Trophoblast cell (in vitro differentiated cells and primary cell): ENCODE results near the gene ISX.

Source experiments
- DNase-seq, 2 donors: peaks; one replicate each; pipeline ENCODE4 v3.0.0-alpha.2; 2016
- H2AFZ ChIP-seq: 2 replicates; pipeline ENCODE4 v1.6.1; 2013; ENCODE audit warnings: low read length, moderate library complexity, mild to moderate bottlenecking; ENCODE audit not compliant: insufficient read depth, poor library complexity
- H2AK5ac ChIP-seq: 2 replicates; pipeline ENCODE4 v1.6.1; 2013; ENCODE audit warnings: mild to moderate bottlenecking, low read length
- H2BK120ac ChIP-seq: 2 replicates; pipeline ENCODE4 v1.6.1; 2013; ENCODE audit warnings: low read length, mild to moderate bottlenecking, moderate library complexity; ENCODE audit not compliant: insufficient read depth, poor library complexity
- H2BK12ac ChIP-seq: 2 replicates; pipeline ENCODE4 v1.6.1; 2013; ENCODE audit warnings: mild to moderate bottlenecking, low read length, moderate library complexity
- H2BK5ac ChIP-seq: 2 replicates; pipeline ENCODE4 v1.6.1; 2013; ENCODE audit warnings: low read length, low read depth, moderate library complexity, mild to moderate bottlenecking; ENCODE audit not compliant: poor library complexity
- H3K14ac ChIP-seq: 2 replicates; pipeline ENCODE4 v1.6.1; 2013; ENCODE audit warnings: mild to moderate bottlenecking, low read length
- H3K18ac ChIP-seq: 2 replicates; pipeline ENCODE4 v1.6.1; 2013; ENCODE audit warnings: mild to moderate bottlenecking, low read length
- H3K23ac ChIP-seq: 2 replicates; pipeline ENCODE4 v1.6.1; 2013; ENCODE audit warnings: low read length
- H3K27ac ChIP-seq: 2 replicates; pipeline ENCODE4 v1.5.1; 2013; ENCODE audit warnings: low read depth, mild to moderate bottlenecking, inconsistent platforms, low read length, moderate library complexity
- H3K27me3 ChIP-seq: 2 replicates; pipeline ENCODE4 v1.6.1; 2013; ENCODE audit warnings: inconsistent platforms, mild to moderate bottlenecking, low read length, moderate library complexity; ENCODE audit not compliant: insufficient read depth
- H3K36me3 ChIP-seq, 2 experiments: 1 replicate in 1 of 2; 2 replicates in 1 of 2; pipeline ENCODE4 v1.6.1; 2013; ENCODE audit warnings: low read length in 2 of 2, mild to moderate bottlenecking in 2 of 2, moderate library complexity in 1 of 2; ENCODE audit not compliant: insufficient read depth in 2 of 2, control insufficient read depth in 1 of 2
- H3K4ac ChIP-seq: 2 replicates; pipeline ENCODE4 v1.6.1; 2013; ENCODE audit warnings: low read depth, mild to moderate bottlenecking, low read length, moderate library complexity
- H3K4me1 ChIP-seq, 2 experiments: 1 replicate in 1 of 2; 2 replicates in 1 of 2; pipeline ENCODE4 v1.6.1; 2013; ENCODE audit warnings: low read length in 2 of 2, mild to moderate bottlenecking in 2 of 2, moderate library complexity in 1 of 2; ENCODE audit not compliant: insufficient read depth in 2 of 2, control insufficient read depth in 1 of 2
- H3K4me2 ChIP-seq: 2 replicates; pipeline ENCODE4 v1.6.1; 2013; ENCODE audit warnings: inconsistent platforms, mild to moderate bottlenecking, low read length, moderate library complexity
- H3K4me3 ChIP-seq: 2 replicates; pipeline ENCODE4 v1.5.1; 2013; ENCODE audit warnings: mild to moderate bottlenecking, low read depth, low read length, inconsistent platforms
- H3K79me1 ChIP-seq: one replicate; pipeline ENCODE4 v1.6.1; 2013; ENCODE audit warnings: low read length
- H3K79me2 ChIP-seq: 2 replicates; pipeline ENCODE4 v1.6.1; 2013; ENCODE audit warnings: low read length, mild to moderate bottlenecking; ENCODE audit not compliant: control insufficient read depth, insufficient read depth, poor library complexity
- H3K9ac ChIP-seq: 2 replicates; pipeline ENCODE4 v1.6.1; 2013; ENCODE audit warnings: mild to moderate bottlenecking, low read length
- H3K9me3 ChIP-seq: 2 replicates; pipeline ENCODE4 v1.6.1; 2013; ENCODE audit warnings: low read depth, mild to moderate bottlenecking, control low read depth, inconsistent platforms, low read length; ENCODE audit not compliant: insufficient read depth
- H4K12ac ChIP-seq: 2 replicates; pipeline ENCODE4 v1.6.1; 2013; ENCODE audit warnings: low read depth, mild to moderate bottlenecking, low read length, moderate library complexity
- H4K8ac ChIP-seq: 2 replicates; pipeline ENCODE4 v1.6.1; 2013; ENCODE audit warnings: low read depth, mild to moderate bottlenecking, low read length, moderate library complexity
- H4K91ac ChIP-seq: one replicate; pipeline ENCODE4 v1.6.1; 2013; ENCODE audit warnings: low read depth, mild to moderate bottlenecking, low read length, moderate library complexity
- WGBS: extraction: QIAGEN DNeasy Blood & Tissue Kit; methylation state at CpG from one replicate; pipeline ENCODE4 v1.1.7; 2013; ENCODE audit warnings: missing lambda C conversion rate; ENCODE audit not compliant: insufficient read length, insufficient coverage; ENCODE audit errors: extremely low coverage; 5-methylcytosine and 5-hydroxymethylcytosine counted together

The ISX gene

GRCh38 chr22:35037089-35037488 is 28.9 kb upstream of the ISX start:
- H4K91ac ChIP-seq: no peak overlapping the region
- H3K4me1 ChIP-seq: no peaks in the 10 kb centered on the region
- no peak for DNase-seq
- H3K4me2 ChIP-seq: no peak overlapping the region
- H4K8ac ChIP-seq: no peak overlapping the region
- H2BK120ac ChIP-seq: no peak overlapping the region
- H3K79me2 ChIP-seq: no peaks in the 10 kb centered on the region
- H3K4me3 ChIP-seq: no peak overlapping the region
- no peak overlapping the region for H3K4ac ChIP-seq
- no peak overlapping the region for H4K12ac ChIP-seq
- no peak overlapping the region for H3K9ac ChIP-seq
- H3K36me3 ChIP-seq: no peaks in the 10 kb centered on the region
- WGBS: no CpG with 5 or more reads among the region's 4 CpGs
- no peaks in the 10 kb centered on the region for H3K9me3 ChIP-seq
- no peak overlapping the region for H2AK5ac ChIP-seq
- no peak overlapping the region for H3K14ac ChIP-seq
- no peak overlapping the region for H3K27ac ChIP-seq
- no peak overlapping the region for H3K23ac ChIP-seq
- H2AFZ ChIP-seq: no peak overlapping the region
- H2BK5ac ChIP-seq: no peak overlapping the region
- no peak overlapping the region for H3K18ac ChIP-seq
- H3K27me3 ChIP-seq: no peaks in the 10 kb centered on the region
- H3K79me1 ChIP-seq: no peaks in the 10 kb centered on the region
- no peak overlapping the region for H2BK12ac ChIP-seq

- H2BK12ac ChIP-seq: no peak overlapping the region
- H2BK120ac ChIP-seq: no peak overlapping the region
- no peak overlapping the region for H3K4me3 ChIP-seq
- no peak overlapping the region for H2AK5ac ChIP-seq
- H3K14ac ChIP-seq: no peak overlapping the region
- H3K4ac ChIP-seq: no peak overlapping the region
- H3K9me3 ChIP-seq: no peaks in the 10 kb centered on the region
- H3K18ac ChIP-seq: no peak overlapping the region
- no peaks in the 10 kb centered on the region for H3K4me1 ChIP-seq
- H4K12ac ChIP-seq: no peak overlapping the region
- H3K4me2 ChIP-seq: no peak overlapping the region
- H4K8ac ChIP-seq: no peak overlapping the region
- H3K36me3 ChIP-seq: no peaks in the 10 kb centered on the region
- no CpG with 5 or more reads among the region's 10 CpGs for WGBS
- H3K23ac ChIP-seq: no peak overlapping the region
- no peaks in the 10 kb centered on the region for H3K79me1 ChIP-seq
- H4K91ac ChIP-seq: no peak overlapping the region
- no peaks in the 10 kb centered on the region for H3K79me2 ChIP-seq
- no peak overlapping the region for H3K27ac ChIP-seq
- DNase-seq: no peak
- H2AFZ ChIP-seq: no peak overlapping the region
- no peaks in the 10 kb centered on the region for H3K27me3 ChIP-seq
- no peak overlapping the region for H2BK5ac ChIP-seq
- H3K9ac ChIP-seq: no peak overlapping the region
These were observed 26.3 kb upstream of the ISX start for GRCh38 chr22:35039625-35040024.

DNA sequence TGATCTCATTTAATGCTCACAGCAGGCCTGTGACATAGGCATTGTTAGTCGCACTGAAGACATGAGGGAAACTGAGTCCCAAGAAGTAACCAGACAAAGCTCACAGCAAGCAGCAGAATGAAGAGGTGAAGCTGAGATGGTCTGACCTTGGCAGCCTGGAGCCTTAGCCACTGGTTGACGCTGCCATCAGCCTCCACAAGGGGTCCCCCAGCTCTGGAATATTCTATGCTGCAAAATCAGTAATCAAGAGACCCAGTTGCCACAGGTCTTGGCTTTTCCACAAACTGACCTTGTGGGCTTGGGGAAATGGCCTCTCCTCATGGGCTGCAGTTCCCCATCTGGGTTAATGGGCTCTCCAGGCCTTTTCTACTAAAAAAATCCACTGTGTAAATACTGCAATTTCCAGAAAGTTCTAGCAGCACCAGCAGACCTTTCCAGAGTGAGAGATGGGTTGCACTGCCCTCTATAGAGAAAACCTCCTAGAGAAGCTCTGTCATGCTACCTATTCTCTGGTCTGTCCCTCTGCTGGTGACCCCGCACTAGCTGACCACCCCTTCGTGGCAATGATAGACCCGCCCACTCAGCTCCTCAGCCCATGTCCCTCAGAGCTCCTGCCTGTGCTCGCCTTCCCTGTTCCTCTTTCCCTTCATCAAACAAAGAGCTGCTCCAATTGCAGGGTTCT is 22.6 kb upstream of the ISX start:
- H3K79me1 ChIP-seq: no peaks in the 10 kb centered on the region
- no peaks in the 10 kb centered on the region for H3K36me3 ChIP-seq
- no peak overlapping the region for H4K91ac ChIP-seq
- WGBS: no CpG with 5 or more reads among the region's 6 CpGs
- H2AK5ac ChIP-seq: no peak overlapping the region
- no peak overlapping the region for H3K14ac ChIP-seq
- H2AFZ ChIP-seq: no peak overlapping the region
- H3K4me2 ChIP-seq: no peak overlapping the region
- H3K4me1 ChIP-seq: no peaks in the 10 kb centered on the region
- peak in 1 of 2 donors; percentile 5 for DNase-seq
- no peak overlapping the region for H4K12ac ChIP-seq
- no peak overlapping the region for H2BK120ac ChIP-seq
- no peak overlapping the region for H3K27ac ChIP-seq
- H2BK5ac ChIP-seq: no peak overlapping the region
- H2BK12ac ChIP-seq: no peak overlapping the region
- no peak overlapping the region for H3K9ac ChIP-seq
- H3K18ac ChIP-seq: no peak overlapping the region
- no peaks in the 10 kb centered on the region for H3K79me2 ChIP-seq
- H3K4me3 ChIP-seq: no peak overlapping the region
- no peaks in the 10 kb centered on the region for H3K9me3 ChIP-seq
- H3K23ac ChIP-seq: no peak overlapping the region
- no peak overlapping the region for H4K8ac ChIP-seq
- no peaks in the 10 kb centered on the region for H3K27me3 ChIP-seq
- no peak overlapping the region for H3K4ac ChIP-seq

DNA sequence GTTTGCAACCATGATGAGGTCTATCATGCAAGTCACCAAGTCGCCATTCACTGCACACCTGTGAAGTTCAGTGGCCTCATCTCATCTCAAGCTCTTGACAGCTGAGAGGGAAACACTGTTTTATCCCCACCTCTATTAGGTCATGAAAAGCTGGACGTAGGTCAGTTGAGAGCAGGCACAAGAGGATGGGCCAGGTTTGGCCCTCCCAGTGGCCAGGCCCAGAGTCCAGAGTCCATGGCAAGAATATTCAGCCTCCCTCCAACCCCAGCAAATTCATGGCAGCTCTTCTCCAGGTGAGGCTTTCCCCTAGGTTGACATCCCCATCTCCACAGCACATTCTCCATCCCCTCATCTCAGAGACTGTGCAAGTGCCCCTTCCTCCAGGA is 22.0 kb upstream of the ISX start:
- Histone ChIP-seq H2BK5ac (no peak overlapping the region), H3K79me2 (no peaks in the 10 kb centered on the region), H3K4me2 (no peak overlapping the region), H4K91ac (no peak overlapping the region), H2BK120ac (no peak overlapping the region), H3K36me3 (no peaks in the 10 kb centered on the region), H3K27me3 (no peaks in the 10 kb centered on the region), H3K79me1 (no peaks in the 10 kb centered on the region), H2AK5ac (no peak overlapping the region), H3K27ac (no peak overlapping the region), H2AFZ (no peak overlapping the region), H3K23ac (no peak overlapping the region), H3K18ac (no peak overlapping the region), H3K9me3 (no peaks in the 10 kb centered on the region), H3K14ac (no peak overlapping the region), H4K12ac (no peak overlapping the region), H3K4me3 (no peak overlapping the region), H3K4ac (no peak overlapping the region), H3K4me1 (no peaks in the 10 kb centered on the region), H2BK12ac (no peak overlapping the region), H4K8ac (no peak overlapping the region), H3K9ac (no peak overlapping the region)
- no CpG with 5 or more reads among the region's 2 CpGs for WGBS
- DNase-seq: no peak
